NB4 (cell line): ENCODE measurements around the gene LYZL2.
"Not testable (repeated sequence)": the region's sequence is repeated elsewhere in the genome, so short reads cannot be mapped to it uniquely, and the experiment has no call there.

Source experiments
- DNase-seq: peaks from one replicate; pipeline ENCODE4 v3.0.0; 2010; ENCODE audit warnings: low read depth
- H3K4me3 ChIP-seq: one replicate; pipeline ENCODE4 v1.5.1; 2011; ENCODE audit warnings: mild to moderate bottlenecking, low read depth, low read length, moderate library complexity
- MAX ChIP-seq: IDR thresholded peaks from 2 replicates; pipeline ENCODE4 v1.6.1; 2011; ENCODE audit warnings: low read depth, low read length
- MYC ChIP-seq: IDR thresholded peaks from 2 replicates; pipeline ENCODE4 v1.6.1; 2011; ENCODE audit warnings: low read depth, low read length
- POLR2A ChIP-seq: IDR thresholded peaks from 2 replicates; pipeline ENCODE4 v1.6.1; 2011; ENCODE audit warnings: mild to moderate bottlenecking; ENCODE audit not compliant: insufficient read length; ENCODE audit errors: extremely low read depth
- TF ChIP-seq, protein P1 (sequence below): IDR thresholded peaks from one replicate; pipeline ENCODE4 v1.5.1; 2012; ENCODE audit warnings: low read depth, low read length

Gene LYZL2

DNA sequence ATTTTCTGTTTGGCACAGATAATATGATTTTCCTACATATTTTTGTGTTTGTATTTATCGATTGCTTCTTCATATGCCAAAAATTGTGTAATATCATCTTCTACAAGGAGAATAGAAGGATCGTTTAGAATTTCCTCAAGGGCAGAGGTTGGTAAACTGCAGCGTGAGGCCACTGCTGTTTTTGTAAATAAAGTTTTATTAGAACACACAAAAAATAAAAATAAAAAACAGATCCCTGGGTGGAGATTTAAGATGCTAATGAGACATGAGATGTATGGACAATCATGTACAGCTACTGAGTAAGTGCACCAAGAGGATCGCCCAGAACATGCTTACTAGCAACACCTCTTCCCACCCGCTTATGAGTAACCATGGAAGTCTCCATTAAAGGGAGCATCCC is 9.6 kb downstream of the LYZL2 start:
- H3K4me3 ChIP-seq = no peak overlapping the region
- TF ChIP-seq MAX = no peak
- TF ChIP-seq, protein P1, sequence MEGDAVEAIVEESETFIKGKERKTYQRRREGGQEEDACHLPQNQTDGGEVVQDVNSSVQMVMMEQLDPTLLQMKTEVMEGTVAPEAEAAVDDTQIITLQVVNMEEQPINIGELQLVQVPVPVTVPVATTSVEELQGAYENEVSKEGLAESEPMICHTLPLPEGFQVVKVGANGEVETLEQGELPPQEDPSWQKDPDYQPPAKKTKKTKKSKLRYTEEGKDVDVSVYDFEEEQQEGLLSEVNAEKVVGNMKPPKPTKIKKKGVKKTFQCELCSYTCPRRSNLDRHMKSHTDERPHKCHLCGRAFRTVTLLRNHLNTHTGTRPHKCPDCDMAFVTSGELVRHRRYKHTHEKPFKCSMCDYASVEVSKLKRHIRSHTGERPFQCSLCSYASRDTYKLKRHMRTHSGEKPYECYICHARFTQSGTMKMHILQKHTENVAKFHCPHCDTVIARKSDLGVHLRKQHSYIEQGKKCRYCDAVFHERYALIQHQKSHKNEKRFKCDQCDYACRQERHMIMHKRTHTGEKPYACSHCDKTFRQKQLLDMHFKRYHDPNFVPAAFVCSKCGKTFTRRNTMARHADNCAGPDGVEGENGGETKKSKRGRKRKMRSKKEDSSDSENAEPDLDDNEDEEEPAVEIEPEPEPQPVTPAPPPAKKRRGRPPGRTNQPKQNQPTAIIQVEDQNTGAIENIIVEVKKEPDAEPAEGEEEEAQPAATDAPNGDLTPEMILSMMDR = no peak
- TF ChIP-seq POLR2A = no peak
- no peak for TF ChIP-seq MYC
- no peak for DNase-seq

GRCh38 chr10:30617070-30617469 is 12.5 kb downstream of the LYZL2 start:
- TF ChIP-seq, protein P1 = no peak
- no peak for TF ChIP-seq POLR2A
- H3K4me3 ChIP-seq = no peak overlapping the region
- no peak for DNase-seq

GRCh38 chr10:30611041-30611440 is 18.5 kb downstream of the LYZL2 start:
- H3K4me3 ChIP-seq, DNase-seq: not testable (repeated sequence)

DNA sequence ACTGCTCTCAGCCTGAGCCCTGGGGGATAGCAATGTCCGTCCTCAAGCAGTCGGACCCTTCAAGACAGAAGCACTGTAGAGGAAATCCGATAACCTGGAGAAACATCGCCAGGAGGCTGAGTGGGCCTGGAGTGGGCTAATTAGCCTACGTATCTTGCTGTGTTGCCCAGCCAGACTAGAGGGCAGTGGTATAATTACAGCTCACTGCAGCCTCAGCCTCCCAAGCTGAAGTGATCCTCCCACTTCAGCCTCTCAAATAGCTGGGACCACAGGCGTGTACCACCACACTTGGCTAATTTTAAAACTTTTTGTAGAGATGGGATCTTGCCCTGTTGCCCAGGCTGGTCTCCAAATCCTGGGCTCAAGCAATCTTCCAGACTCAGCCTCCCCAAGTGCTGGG is 21.7 kb downstream of the LYZL2 start:
- TF ChIP-seq MAX = no peak
- TF ChIP-seq POLR2A = no peak
- TF ChIP-seq, protein P1 = no peak
- no peak for TF ChIP-seq MYC
- DNase-seq = no peak

GRCh38 chr10:30606313-30606712 is 23.2 kb downstream of the LYZL2 start:
- DNase-seq = no peak
- TF ChIP-seq MYC (no peak), POLR2A (no peak), MAX (no peak)
- TF ChIP-seq, protein P1 = no peak
- H3K4me3 ChIP-seq = no peak overlapping the region

More for the DNA sequence above, 21.7 kb downstream of the LYZL2 start:
- no peak overlapping the region for H3K4me3 ChIP-seq

DNA sequence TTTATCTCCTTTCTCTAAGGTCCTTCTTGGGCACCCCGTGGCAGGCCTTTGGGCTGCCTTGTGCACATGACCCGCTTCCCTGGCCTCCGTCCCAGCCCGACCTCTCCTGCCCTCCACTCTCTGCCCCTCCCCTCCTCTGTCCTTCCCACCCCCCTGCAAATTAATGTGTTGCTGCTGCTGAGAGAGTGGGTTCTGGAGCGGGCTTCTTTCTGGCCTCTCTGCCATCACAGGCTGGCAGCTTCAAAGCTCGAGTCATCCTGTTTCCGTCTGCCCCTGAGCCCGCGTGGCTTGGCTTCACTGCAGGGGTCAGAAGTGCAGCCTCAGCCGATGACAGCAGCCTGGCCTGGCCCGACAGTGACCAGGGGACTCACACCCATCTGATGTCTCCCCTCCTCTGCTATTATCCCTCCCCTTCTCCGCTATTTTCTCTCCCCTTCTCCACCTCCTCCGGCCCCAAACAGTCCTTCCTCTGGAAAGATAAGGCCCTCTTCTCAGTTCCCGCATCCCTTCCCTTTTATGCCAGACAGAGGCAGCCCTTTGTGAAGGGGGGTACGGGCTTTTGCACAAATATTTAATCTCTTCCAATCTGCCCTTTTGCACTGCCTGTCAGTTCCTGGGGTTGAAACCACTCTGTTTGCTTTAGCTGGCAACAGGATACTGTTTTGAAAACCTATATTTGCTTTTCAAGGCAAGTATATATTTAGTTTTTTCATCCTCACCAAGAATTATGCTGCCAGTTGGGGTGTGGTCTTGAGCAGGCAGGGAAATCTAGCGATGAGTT is 24.0 kb downstream of the LYZL2 start:
- not testable (repeated sequence) for DNase-seq, H3K4me3 ChIP-seq

DNA sequence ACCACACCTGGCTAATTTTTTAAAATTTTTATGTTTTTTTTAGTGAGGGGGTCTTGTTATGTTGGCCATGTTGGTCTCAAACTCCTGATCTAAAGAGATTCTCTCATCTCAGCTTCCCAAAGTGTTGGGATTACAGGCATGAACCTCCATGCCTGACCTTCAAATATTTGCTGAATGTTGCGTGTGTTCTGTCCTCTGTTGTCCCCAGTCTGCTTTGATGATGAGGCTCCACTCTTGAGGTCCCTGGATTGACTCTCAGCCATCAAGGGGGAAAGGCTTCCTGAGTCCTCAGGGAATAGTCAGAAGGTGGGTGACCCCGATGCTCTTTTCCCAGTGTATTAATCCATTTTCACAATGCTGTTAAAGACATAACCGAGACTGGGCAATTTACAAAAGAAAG is 26.0 kb downstream of the LYZL2 start:
- DNase-seq = no peak
- TF ChIP-seq MYC = no peak
- TF ChIP-seq MAX = no peak
- TF ChIP-seq, protein P1 = no peak
- no peak for TF ChIP-seq POLR2A
- H3K4me3 ChIP-seq = no peak overlapping the region
